GM18511 (cell line): ENCODE measurements around the gene ARHGEF37.
"Not testable (repeated sequence)": the region's sequence is repeated elsewhere in the genome, so short reads cannot be mapped to it uniquely, and the experiment has no call there.

Experiments used
- ATAC-seq: cut with Tn5 transposase; IDR thresholded peaks from one replicate; pipeline ENCODE4 v1.9.1; 2021; ENCODE audit warnings: mild to moderate bottlenecking, moderate library complexity; ENCODE audit not compliant: unreplicated experiment

Gene ARHGEF37

GRCh38 chr5:149563466-149563865 is 17.8 kb upstream of the ARHGEF37 start:
- ATAC-seq: no peak

GRCh38 chr5:149564542-149565140 is 16.7 kb upstream of the ARHGEF37 start:
- ATAC-seq: peak; percentile 87

- peak; percentile 55 for ATAC-seq
Observed at GRCh38 chr5:149567226-149567625, 14.1 kb upstream of the ARHGEF37 start.

GRCh38 chr5:149572170-149572569 is 9.1 kb upstream of the ARHGEF37 start:
- no peak for ATAC-seq

GRCh38 chr5:149572576-149573231 is 8.6 kb upstream of the ARHGEF37 start:
- no peak for ATAC-seq

GRCh38 chr5:149575131-149575530 is 6.2 kb upstream of the ARHGEF37 start:
- no peak for ATAC-seq

GRCh38 chr5:149576021-149576420 is 5.3 kb upstream of the ARHGEF37 start:
- no peak for ATAC-seq

GRCh38 chr5:149578896-149579295 is 2.4 kb upstream of the ARHGEF37 start:
- ATAC-seq: no peak

GRCh38 chr5:149580808-149581191 is 498 bp upstream of the ARHGEF37 start:
- peak; percentile 22 for ATAC-seq

GRCh38 chr5:149581931-149582768 is 852 bp downstream of the ARHGEF37 start:
- no peak for ATAC-seq

GRCh38 chr5:149583394-149583793 is 2.1 kb downstream of the ARHGEF37 start:
- ATAC-seq: no peak

- no peak for ATAC-seq
Observed at GRCh38 chr5:149584121-149584520, 2.8 kb downstream of the ARHGEF37 start.

GRCh38 chr5:149585910-149586309 is 4.6 kb downstream of the ARHGEF37 start:
- ATAC-seq: no peak

GRCh38 chr5:149586708-149587318 is 5.5 kb downstream of the ARHGEF37 start:
- no peak for ATAC-seq

GRCh38 chr5:149588936-149589335 is 7.6 kb downstream of the ARHGEF37 start:
- ATAC-seq: no peak

GRCh38 chr5:149593370-149593769 is 12.1 kb downstream of the ARHGEF37 start:
- ATAC-seq: no peak

GRCh38 chr5:149594206-149594895 is 13.1 kb downstream of the ARHGEF37 start:
- ATAC-seq: no peak

GRCh38 chr5:149595105-149595504 is 13.8 kb downstream of the ARHGEF37 start:
- ATAC-seq: not testable (repeated sequence)

- ATAC-seq: no peak
Observed at GRCh38 chr5:149596712-149597111, 15.4 kb downstream of the ARHGEF37 start.

GRCh38 chr5:149597618-149598017 is 16.3 kb downstream of the ARHGEF37 start:
- no peak for ATAC-seq

- ATAC-seq: not testable (repeated sequence)
Observed at GRCh38 chr5:149598234-149598633, 16.9 kb downstream of the ARHGEF37 start.
